ENCODE data around the gene IGIP.

The IGIP gene

GRCh38 chr5:140166911-140167310 lies 41.2 kb downstream of the IGIP start:
- DNase-seq: no peak

- DNase-seq: no peak
Observed at GRCh38 chr5:140168371-140168770, 42.6 kb downstream of the IGIP start.

- no peak for DNase-seq
Observed at GRCh38 chr5:140169410-140169809, 43.7 kb downstream of the IGIP start.

GRCh38 chr5:140172483-140172882 lies 46.7 kb downstream of the IGIP start:
- DNase-seq: no peak

GRCh38 chr5:140174014-140174413 lies 48.3 kb downstream of the IGIP start:
- DNase-seq: no peak

- peak; percentile 94 for DNase-seq
Observed at GRCh38 chr5:140174465-140175366, 49.0 kb downstream of the IGIP start, which contains the start of gene CYSTM1. Gene CYSTM1, plus strand, starts transcription at chr5:140175188. Its CDS starts 19,278 bp downstream, at chr5:140194466.

GRCh38 chr5:140175367-140176030 lies 49.8 kb downstream of the IGIP start:
- DNase-seq: peak; percentile 68

GRCh38 chr5:140176031-140176387 lies 50.3 kb downstream of the IGIP start:
- no peak for DNase-seq

- DNase-seq: no peak
Observed at GRCh38 chr5:140178086-140178410, 52.3 kb downstream of the IGIP start.

- no peak for DNase-seq
Observed at GRCh38 chr5:140178482-140179116, 52.9 kb downstream of the IGIP start.

Measured in activated naive CD4-positive, alpha-beta T cell treated with Interleukin-2 at 50 U/mL for 16 hours (primary cell).